HT-29 (cell line): ENCODE data around the gene CAPN15. TPM values are rescaled to one million over a fixed set of nuclear protein-coding genes. Genes with fewer than 3 reads are reported as not detected.

ENCODE experiments used
- DNase-seq: peaks from one replicate; pipeline ENCODE4 v3.0.0-alpha.2; 2015; ENCODE audit warnings: low spot score
- total RNA-seq: library from RNA; depleted of rRNA; stranded (reverse); fragments of >200 nt; shearing (Covaris generic); gene quantifications from 2 replicates; pipeline ENCODE4 v1.2.3, GENCODE V29; 2014

Gene CAPN15
- total RNA-seq, 1 experiment from 2014 or later = 161 TPM

GRCh38 chr16:525520-526180 lies 1.9 kb upstream of the CAPN15 start:
- DNase-seq = peak; percentile 15

GRCh38 chr16:526181-527014 lies 1.1 kb upstream of the CAPN15 start:
- peak; percentile 50 for DNase-seq

- peak; percentile 71 for DNase-seq
Measured at GRCh38 chr16:528111-529011, 849 bp downstream of the CAPN15 start.

GRCh38 chr16:529012-529575 lies 1.6 kb downstream of the CAPN15 start:
- no peak for DNase-seq

GRCh38 chr16:530111-530817 lies 2.8 kb downstream of the CAPN15 start:
- DNase-seq = no peak

- no peak for DNase-seq
Measured at GRCh38 chr16:531494-532125, 4.1 kb downstream of the CAPN15 start.

GRCh38 chr16:533391-534123 lies 6.0 kb downstream of the CAPN15 start:
- DNase-seq = peak; percentile 48

- peak; percentile 58 for DNase-seq
Measured at GRCh38 chr16:534135-534534, 6.6 kb downstream of the CAPN15 start.

- DNase-seq = no peak
Measured at GRCh38 chr16:534856-535445, 7.4 kb downstream of the CAPN15 start.

GRCh38 chr16:535446-536405 lies 8.2 kb downstream of the CAPN15 start:
- DNase-seq = peak; percentile 77

- DNase-seq = no peak
Measured at GRCh38 chr16:536746-537145, 9.2 kb downstream of the CAPN15 start.

- DNase-seq = no peak
Measured at GRCh38 chr16:537415-538335, 10.2 kb downstream of the CAPN15 start.

GRCh38 chr16:539901-540530 lies 12.5 kb downstream of the CAPN15 start:
- no peak for DNase-seq

- no peak for DNase-seq
Measured at GRCh38 chr16:540645-541340, 13.3 kb downstream of the CAPN15 start.

- no peak for DNase-seq
Measured at GRCh38 chr16:543301-544164, 16.0 kb downstream of the CAPN15 start.
